GM19023 (cell line): ENCODE measurements around the gene MAB21L1.

Experiments used
- ATAC-seq: cut with Tn5 transposase; IDR thresholded peaks from one replicate; pipeline ENCODE4 v1.9.1; 2021; ENCODE audit warnings: mild to moderate bottlenecking, moderate library complexity; ENCODE audit not compliant: unreplicated experiment

MAB21L1 gene

DNA sequence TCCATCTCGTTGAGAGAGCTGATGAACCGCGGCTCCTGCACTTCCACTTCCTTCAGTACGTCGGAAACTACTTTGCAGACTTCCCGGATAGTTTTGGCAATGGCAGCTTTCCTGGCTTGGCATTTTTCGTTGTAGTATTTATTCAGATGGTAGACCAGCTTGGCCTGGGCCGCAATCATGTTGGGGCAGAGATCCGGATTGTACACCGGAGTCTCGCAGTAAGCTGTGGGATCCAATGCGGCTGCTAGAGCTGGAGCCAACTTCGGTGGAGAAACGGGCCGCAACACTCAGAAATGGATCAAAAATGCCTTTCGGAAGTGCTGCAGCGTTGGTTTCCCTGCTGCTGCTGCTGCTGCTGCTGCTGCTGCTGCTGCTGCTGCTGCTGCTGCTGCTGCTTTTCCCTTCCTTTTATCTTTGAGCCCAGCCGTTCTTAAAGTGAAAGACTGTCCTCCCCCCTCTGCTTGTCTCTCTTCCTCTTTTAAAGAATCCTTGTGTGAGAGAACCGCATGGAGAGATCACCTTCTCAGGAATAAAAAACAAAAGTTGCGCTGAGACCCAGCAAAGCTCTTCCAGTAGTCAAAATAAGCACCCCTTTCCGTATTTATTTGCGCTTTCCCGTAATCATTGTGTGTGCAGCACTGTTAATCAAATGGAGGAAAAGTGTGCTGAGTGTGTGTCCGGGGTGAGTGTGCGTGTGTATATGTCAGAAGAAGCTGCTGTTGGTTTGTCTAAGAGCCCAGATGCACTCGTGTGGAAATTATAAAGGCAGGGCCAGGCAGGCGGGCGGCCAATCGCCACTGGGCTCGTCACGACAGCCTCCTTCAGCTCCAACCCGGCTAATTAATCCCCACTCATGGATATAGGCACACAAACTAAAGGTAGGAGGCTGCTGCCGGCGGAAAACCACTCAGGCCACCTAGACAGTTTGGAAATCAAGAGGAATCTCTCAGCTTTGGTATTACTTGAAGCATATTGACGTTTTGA, at the start of gene MAB21L1:
Gene MAB21L1, minus strand, starts transcription at position 730 of the 984 bp plus-strand sequence. Its CDS starts 551 bp downstream, at position 179.
- no peak for ATAC-seq

- ATAC-seq, result no peak
These were observed 47.7 kb upstream of the MAB21L1 start for GRCh38 chr13:35524171-35524570.

DNA sequence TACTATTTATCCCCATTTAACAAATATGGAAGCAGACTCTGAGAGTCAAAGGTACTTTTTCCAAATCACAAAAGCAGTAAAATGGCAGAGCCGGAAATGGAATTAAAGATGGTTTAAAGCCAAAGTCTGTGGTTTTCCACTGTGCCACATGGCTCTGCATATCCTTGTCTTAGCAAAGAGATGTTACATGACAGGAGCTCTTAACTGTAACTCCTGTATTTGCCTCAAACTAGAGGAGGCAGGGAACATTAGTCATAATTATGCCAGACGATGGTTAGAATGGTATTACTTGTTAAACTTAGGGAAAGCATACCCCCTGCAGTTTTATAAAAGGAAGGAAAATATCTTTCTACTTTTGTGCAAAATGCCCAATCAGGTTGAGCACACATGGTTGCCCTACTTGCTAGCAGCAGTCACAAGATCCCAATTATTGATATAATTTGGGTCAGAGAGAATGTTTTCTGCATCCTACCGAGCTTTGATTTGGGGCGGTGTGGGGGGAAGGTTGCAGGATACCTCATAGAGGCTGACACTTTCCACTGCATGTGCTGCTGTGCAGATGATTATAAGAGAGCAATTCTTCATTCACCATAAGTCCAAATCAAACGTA, 42.0 kb upstream of the MAB21L1 start:
- ATAC-seq, result no peak

DNA sequence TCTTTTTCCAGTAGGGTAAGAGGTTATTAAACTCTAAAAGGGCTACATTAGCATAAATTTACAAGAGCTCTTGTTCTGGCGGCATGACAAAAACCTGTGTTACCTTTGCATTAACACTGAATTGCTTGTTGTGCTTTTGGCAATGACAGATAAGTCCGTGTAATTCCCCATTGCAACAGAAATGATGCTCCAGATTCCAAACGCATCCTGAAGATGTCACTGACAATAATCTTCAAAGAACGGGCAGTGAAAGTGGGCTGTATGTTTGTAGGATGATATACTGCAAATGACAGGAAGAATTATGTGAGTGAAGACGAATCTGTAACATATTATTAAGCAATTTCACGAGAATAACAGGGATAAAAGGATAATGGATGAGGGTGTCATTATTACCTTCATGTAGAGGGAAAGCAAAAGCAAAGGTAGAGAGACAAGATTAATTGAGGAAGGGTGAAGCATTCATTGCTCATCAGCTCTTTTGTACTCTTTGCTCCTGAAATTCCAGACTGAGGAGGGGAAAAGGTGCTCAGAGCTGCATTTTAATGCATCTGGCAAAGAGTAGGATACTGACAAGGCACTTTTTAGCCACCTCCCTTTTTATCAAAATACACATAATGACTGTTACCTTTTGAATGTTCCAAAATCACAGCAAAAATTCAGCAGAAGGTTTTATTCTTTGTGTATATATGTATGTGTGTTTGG, 38.5 kb upstream of the MAB21L1 start:
- no peak for ATAC-seq

DNA sequence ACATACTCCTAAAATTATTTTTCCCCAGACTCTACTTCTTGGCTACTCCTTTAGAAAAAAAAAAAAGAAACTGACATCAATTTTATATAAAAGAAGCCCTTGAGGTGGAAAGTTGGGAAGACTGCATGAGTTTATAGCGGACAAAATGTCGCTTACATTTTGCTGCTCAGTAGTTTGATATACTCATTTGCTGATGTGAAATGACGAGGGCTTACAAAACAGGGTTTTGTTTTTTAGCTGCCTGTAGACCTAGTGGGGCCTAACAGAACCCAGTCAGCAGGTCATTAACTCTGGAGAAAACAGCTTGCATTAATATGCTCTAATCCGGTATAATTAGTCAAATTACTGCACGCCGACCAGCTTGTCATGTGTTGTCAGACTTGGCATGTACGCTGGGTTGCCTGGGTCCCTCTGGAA, 37.6 kb upstream of the MAB21L1 start:
- no peak for ATAC-seq

DNA sequence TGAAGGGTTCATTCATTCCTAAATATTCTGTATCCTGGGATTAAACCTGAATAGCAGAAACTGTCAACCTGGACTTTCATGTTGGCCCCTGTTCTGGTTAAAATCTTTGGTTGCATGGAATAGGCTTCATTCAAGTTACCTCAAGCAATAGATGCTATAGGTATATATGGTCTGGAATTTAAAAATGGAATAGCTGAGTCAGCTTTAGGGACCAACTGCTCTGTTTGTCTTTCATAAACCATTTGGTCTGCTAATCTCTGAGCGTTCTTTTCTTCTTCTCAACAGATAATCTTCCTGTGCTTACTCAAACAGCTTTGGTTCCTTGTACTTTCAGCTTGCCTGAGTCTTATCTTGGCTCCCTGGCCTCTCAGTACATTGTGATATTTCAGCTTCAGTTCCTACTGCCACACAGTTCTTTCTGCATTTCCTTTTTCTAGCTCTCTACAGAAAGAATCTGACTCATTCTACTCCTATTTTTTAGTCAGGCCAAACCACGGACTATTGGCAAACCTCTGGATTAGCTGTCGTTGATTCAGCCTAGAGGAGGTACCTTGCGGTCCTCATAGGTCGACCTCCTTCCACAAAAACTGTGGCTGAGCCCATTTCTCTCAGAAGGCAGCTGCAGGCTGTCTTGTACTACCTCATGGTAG, 35.9 kb upstream of the MAB21L1 start:
- no peak for ATAC-seq

- no peak for ATAC-seq
These were observed 26.0 kb upstream of the MAB21L1 start for GRCh38 chr13:35502456-35502855.

DNA sequence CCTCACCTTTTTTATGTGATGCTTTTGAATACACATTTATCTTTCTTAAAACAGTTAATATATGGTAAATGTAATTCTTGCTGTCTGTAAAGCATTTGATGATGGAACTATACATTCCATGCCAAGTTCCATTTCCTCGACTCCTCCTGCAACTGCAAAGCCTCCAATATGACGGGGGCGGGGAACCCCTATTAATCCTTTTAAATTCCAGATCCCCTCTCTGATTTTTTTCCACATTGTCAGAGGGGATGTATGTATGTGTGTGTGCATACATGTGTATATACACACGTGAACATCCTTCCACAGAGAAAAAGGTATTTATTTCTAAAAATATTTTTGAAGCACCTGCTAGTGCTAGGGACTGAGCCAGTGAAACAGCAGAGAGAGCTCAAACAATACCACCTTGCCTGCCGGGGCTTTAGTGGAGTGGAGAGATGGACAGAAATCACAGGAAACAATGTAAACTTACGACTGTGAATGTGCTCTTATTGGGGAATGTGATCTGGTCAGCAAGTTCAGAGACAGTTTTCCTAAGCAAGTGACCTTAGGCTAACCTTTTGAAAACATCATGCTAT, 25.3 kb upstream of the MAB21L1 start:
- no peak for ATAC-seq

- ATAC-seq, result no peak
These were observed 23.7 kb upstream of the MAB21L1 start for GRCh38 chr13:35500144-35500543.

- no peak for ATAC-seq
These were observed 23.2 kb upstream of the MAB21L1 start for GRCh38 chr13:35499676-35500075.

DNA sequence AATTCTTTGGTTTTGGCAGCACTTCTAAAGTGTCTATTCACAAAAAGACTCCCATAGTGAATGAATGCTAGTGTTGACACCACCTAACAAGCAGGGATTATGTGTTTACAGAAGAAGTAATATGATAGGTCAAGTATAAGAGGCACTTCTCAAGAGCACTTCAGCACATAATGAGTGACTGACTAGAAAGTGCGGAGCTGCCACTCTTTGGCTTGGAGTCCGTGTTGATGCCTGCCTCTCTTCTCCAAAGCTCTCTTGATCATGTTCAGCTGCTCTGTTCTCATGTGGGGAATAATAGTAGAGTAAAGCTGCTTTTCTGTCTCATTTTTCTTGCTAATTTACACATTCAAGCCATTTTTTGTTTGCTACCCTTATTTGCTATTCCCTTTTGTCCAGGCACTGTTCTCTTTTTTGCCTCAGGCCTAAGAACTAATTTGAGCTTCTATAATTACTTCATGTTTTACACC, 22.7 kb upstream of the MAB21L1 start:
- ATAC-seq, result no peak

DNA sequence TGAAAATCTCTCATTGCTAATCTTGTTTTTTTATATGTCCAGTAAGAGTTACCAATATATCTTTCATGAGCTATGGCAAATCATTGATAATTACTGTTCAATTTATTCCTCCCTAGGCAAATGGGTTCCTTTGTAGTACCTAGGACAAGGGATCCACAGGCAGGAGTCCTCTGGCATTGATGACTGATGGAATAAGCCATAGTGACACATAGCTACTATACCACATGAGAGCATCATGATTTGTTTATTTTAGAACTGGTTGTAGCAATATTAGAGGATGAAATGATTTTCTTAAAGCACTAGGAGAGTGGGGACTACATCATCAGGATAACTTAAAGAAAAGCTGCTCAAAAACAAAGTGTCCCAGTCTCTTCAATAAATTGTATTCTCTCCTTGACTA, 21.7 kb upstream of the MAB21L1 start:
- no peak for ATAC-seq

GRCh38 chr13:35496761-35497386, 20.4 kb upstream of the MAB21L1 start:
- ATAC-seq, result no peak

- ATAC-seq, result no peak
These were observed 19.5 kb upstream of the MAB21L1 start for GRCh38 chr13:35496006-35496405.

- no peak for ATAC-seq
These were observed 12.6 kb upstream of the MAB21L1 start for GRCh38 chr13:35489050-35489449.

DNA sequence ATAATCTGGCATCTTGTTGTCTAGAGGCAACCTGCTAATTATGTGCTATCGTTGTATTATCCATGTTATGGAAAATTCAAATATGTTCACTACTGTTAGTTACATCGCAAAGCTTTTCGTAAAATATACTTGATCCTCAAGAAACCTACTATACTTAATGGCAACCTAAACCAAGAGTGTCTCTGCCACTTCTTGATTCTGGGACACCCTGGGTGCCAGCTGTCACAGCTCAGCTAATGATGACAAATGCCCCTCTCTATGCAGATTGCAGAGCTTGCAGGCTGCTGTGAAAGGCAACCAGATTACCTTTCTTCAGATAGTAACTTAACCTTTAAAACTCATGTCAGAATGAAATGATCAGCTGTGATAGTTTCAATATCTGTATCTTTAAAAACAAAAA, 8.9 kb upstream of the MAB21L1 start:
- no peak for ATAC-seq

GRCh38 chr13:35484384-35484783, 7.9 kb upstream of the MAB21L1 start:
- no peak for ATAC-seq

- no peak for ATAC-seq
These were observed 7.3 kb upstream of the MAB21L1 start for GRCh38 chr13:35483761-35484160.

GRCh38 chr13:35482527-35482926, 6.0 kb upstream of the MAB21L1 start:
- no peak for ATAC-seq

GRCh38 chr13:35481777-35482176, 5.3 kb upstream of the MAB21L1 start:
- no peak for ATAC-seq
